GM12878 (cell line): ENCODE measurements around the gene CDKN2B-AS1. TPM values are rescaled to one million over a fixed set of nuclear protein-coding genes. Genes with fewer than 3 reads are reported as not detected.

Experiments
- ATAC-seq: fragments of 200-7000 bp; cut with Tn5 transposase; 3 replicates; pipeline ENCODE4 v1.9.1; 2020; ENCODE audit warnings: mild to moderate bottlenecking, moderate library complexity
- BruUV-seq: library from RNA; stranded (reverse); fragments of 400-500 nt; replicated peaks from 2 replicates; lab custom pipeline; 2021; lab: Mats Ljungman, UMichigan
- CTCF ChIA-PET: fragments of 300-600 bp; sonication (Branson Sonifier 250); formaldehyde crosslinking; extraction: SDS; loops from one replicate; lab custom pipeline; 2021; ENCODE audit warnings: inconsistent platforms; lab: Yijun Ruan, JAX
- POLR2A ChIA-PET: fragments of 350-600 bp; formaldehyde crosslinking; extraction: SDS; loops from one replicate; lab custom pipeline; 2021; ENCODE audit warnings: inconsistent platforms; lab: Charles Lee
- RAD21 ChIA-PET: fragments of 300-600 bp; sonication (Branson Sonifier 250); formaldehyde crosslinking; loops from one replicate; lab custom pipeline; 2023; ENCODE audit warnings: antibody characterized with exemption; ENCODE audit not compliant: unreplicated experiment; lab: Charles Lee
- SMC1A ChIA-PET: fragments of 300-600 bp; sonication (Branson Sonifier 250); formaldehyde crosslinking; loops from one replicate; lab custom pipeline; 2023; ENCODE audit not compliant: unreplicated experiment, uncharacterized antibody; lab: Charles Lee
- DNase-seq: peaks from one replicate; pipeline ENCODE4 v3.0.0-alpha.2; 2011; ENCODE audit warnings: low read depth, low spot score
- FAIRE-seq: peaks from 3 replicates; lab custom pipeline; 2011; peaks lifted over from hg19 to GRCh38; lab: Jason Lieb, UNC
- H2AFZ ChIP-seq: 2 replicates; pipeline ENCODE4 v1.6.0; 2011; ENCODE audit warnings: low read depth, low read length, control low read depth; ENCODE audit not compliant: control insufficient read depth
- H3K27ac ChIP-seq: 2 replicates; pipeline ENCODE4 v1.5.1; 2011; ENCODE audit warnings: control low read depth; ENCODE audit not compliant: control insufficient read depth, insufficient read depth
- H3K27me3 ChIP-seq, 2 experiments: replicated peaks in 1 of 2; 2 replicates each; pipeline versions ENCODE4 v1.6.0 to v1.6.1; 2011; ENCODE audit warnings: low read length in 1 of 2; ENCODE audit not compliant: control insufficient read depth in 2 of 2, insufficient read depth in 2 of 2
- H3K36me3 ChIP-seq, 2 experiments: 2 replicates each; pipeline ENCODE4 v1.5.1; 2011; ENCODE audit warnings: low read length in 1 of 2; ENCODE audit not compliant: control insufficient read depth in 2 of 2, insufficient read depth in 2 of 2
- H3K4me1 ChIP-seq: 2 replicates; pipeline ENCODE4 v1.6.1; 2011; ENCODE audit warnings: mild to moderate bottlenecking, low read length, moderate library complexity, mixed read lengths; ENCODE audit not compliant: control insufficient read depth, insufficient read depth
- H3K4me2 ChIP-seq: 2 replicates; pipeline ENCODE4 v1.6.0; 2011; ENCODE audit warnings: control low read depth; ENCODE audit not compliant: control insufficient read depth, insufficient read depth
- H3K4me3 ChIP-seq: fragments of 200-600 bp; sonication (generic); 2 replicates; pipeline ENCODE4 v1.5.1; 2016
- H3K79me2 ChIP-seq: 2 replicates; pipeline ENCODE4 v1.6.0; 2011; ENCODE audit warnings: low read length; ENCODE audit not compliant: control insufficient read depth, insufficient read depth
- H3K9ac ChIP-seq: 2 replicates; pipeline ENCODE4 v1.8.0; 2011; ENCODE audit warnings: low read length, control low read depth, mixed read lengths; ENCODE audit not compliant: control insufficient read depth, insufficient read depth
- H3K9me3 ChIP-seq: replicated peaks from 3 replicates; pipeline ENCODE4 v1.5.1; 2011; ENCODE audit warnings: mild to moderate bottlenecking, low read length; ENCODE audit not compliant: control insufficient read depth, insufficient read depth
- H4K20me1 ChIP-seq: 2 replicates; pipeline ENCODE4 v1.6.0; 2011; ENCODE audit not compliant: control insufficient read depth, insufficient read depth
- BHLHE40 ChIP-seq, 2 experiments: fragments of 450-650 bp in 1 of 2; IDR thresholded peaks; 2 replicates each; pipeline ENCODE4 v1.6.1; 2011 to 2017; ENCODE audit warnings: low read depth in 2 of 2, borderline replicate concordance in 1 of 2, improper control_type of control experiment in 1 of 2, low read length in 1 of 2, mild to moderate bottlenecking in 1 of 2
- CHD4 ChIP-seq: fragments of 200-600 bp; sonication (generic); IDR thresholded peaks from 2 replicates; pipeline ENCODE4 v1.6.1; 2016; ENCODE audit warnings: mild to moderate bottlenecking
- IKZF1 ChIP-seq: fragments of 450-650 bp; conservative IDR thresholded peaks from 2 replicates; pipeline ENCODE4 v1.6.1; 2017; ENCODE audit warnings: antibody characterized with exemption, mild to moderate bottlenecking
- TCF12 ChIP-seq: IDR thresholded peaks from 2 replicates; pipeline ENCODE4 v1.6.1; 2011; ENCODE audit warnings: low read depth, mild to moderate bottlenecking, low read length
- ZNF274 ChIP-seq: IDR thresholded peaks from one replicate; pipeline ENCODE4 v1.8.0; 2011; ENCODE audit not compliant: insufficient read length, insufficient read depth
- ZNF384 ChIP-seq: IDR thresholded peaks from 2 replicates; pipeline ENCODE4 v1.6.1; 2012; ENCODE audit warnings: low read depth, mild to moderate bottlenecking, low read length, improper control_type of control experiment, borderline replicate concordance
- ZZZ3 ChIP-seq: IDR thresholded peaks from 2 replicates; pipeline ENCODE4 v1.6.1; 2011; ENCODE audit warnings: low read depth; ENCODE audit not compliant: control insufficient read depth, insufficient read length
- WGBS: methylation state at CpG from one replicate; pipeline ENCODE4 v1.1.6; 2016; ENCODE audit warnings: low lambda C conversion rate; ENCODE audit not compliant: insufficient replicate concordance, insufficient coverage; ENCODE audit errors: missing lambda C conversion rate; 5-methylcytosine and 5-hydroxymethylcytosine counted together
- in situ Hi-C: fragments of 300-500 bp; cut with MboI; formaldehyde crosslinking; loops from 9 replicates; pipeline ENCODE4 v1.14.3; 2018; ENCODE audit warnings: mixed read lengths
- intact Hi-C: fragments of 100-400 bp; cut with micrococcal nuclease; formaldehyde crosslinking; loops from one replicate; pipeline ENCODE4 v1.14.2; 2022; ENCODE audit not compliant: unreplicated experiment
- polyA plus RNA-seq, 11 experiments: library from polyadenylated mRNA; depleted of rRNA in 4 of 11; unstranded in 6 of 11; stranded (reverse) in 5 of 11; fragments of >200 nt; fragmentation: Nextera tagmentation in 4 of 11; fragmentation: Illumina TruSeq in 1 of 11; extraction: Ambion mirVana in 4 of 11; extraction: Trizol in 1 of 11; gene quantifications; 1 replicate in 1 of 11; 2 replicates in 10 of 11; pipeline versions ENCODE4 v1.2.1 to v1.2.3, GENCODE V29; 2011 to 2016; ENCODE audit warnings: inconsistent platforms in 2 of 11, missing spikeins in 2 of 11, low read depth in 1 of 11
- total RNA-seq, 4 experiments: library from RNA; depleted of rRNA in 3 of 4; stranded (reverse); fragments of >200 nt in 3 of 4; fragmentation: Illumina TruSeq in 1 of 4; extraction: Trizol in 1 of 4; gene quantifications; 2 replicates each; pipeline versions ENCODE4 v1.2.1 to v1.2.3, GENCODE V29; 2013 to 2021
- TF ChIP-seq, protein P1 (sequence below): fragments of 450-650 bp; IDR thresholded peaks from 2 replicates; pipeline ENCODE4 v1.6.1; 2016; ENCODE audit warnings: mild to moderate bottlenecking
- TF ChIP-seq, protein P2 (sequence below): fragments of 450-650 bp; IDR thresholded peaks from 2 replicates; pipeline ENCODE4 v1.6.1; 2017; ENCODE audit warnings: mild to moderate bottlenecking, moderate library complexity
- TF ChIP-seq, protein P3 (sequence below): fragments of 450-650 bp; IDR thresholded peaks from 2 replicates; pipeline ENCODE4 v1.6.1; 2017; ENCODE audit warnings: mild to moderate bottlenecking, moderate library complexity
- TF ChIP-seq, protein P4 (sequence below): fragments of 450-650 bp; formaldehyde crosslinking; IDR thresholded peaks from 2 replicates; pipeline ENCODE4 v1.4.0; 2022; ENCODE audit warnings: mild to moderate bottlenecking, moderate library complexity

Gene CDKN2B-AS1
- total and polyA plus RNA-seq, 10 of the 15 experiments (the other 5 are each of a cell fraction or from before 2014, with no cell fraction given) = 0.22 to 2.2 (median 1.0) TPM; not detected in 1

DNA sequence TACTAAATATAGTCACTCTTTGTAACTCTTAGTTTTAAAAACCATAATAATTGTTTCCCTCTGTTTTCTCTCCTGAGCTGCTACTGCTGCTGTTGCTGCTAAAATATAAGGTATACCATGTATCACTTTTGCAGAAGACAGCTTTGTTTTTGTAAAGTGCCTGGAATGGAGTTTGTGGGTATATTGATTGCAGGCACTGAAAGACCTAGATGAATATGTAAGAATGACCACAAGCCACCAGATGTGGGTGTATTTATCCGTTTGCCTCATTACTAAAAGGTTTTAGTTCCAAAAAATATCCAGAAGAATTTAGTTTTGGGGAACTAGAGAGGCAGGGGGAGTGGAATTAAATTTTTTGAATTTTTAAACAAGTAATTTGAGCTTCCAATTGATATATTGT lies 165.6 kb downstream of the CDKN2B-AS1 start:
- Histone ChIP-seq H3K27ac (no peak overlapping the region), H3K27me3 (no peaks in the 10 kb centered on the region), H3K36me3 (no peaks in the 10 kb centered on the region), H4K20me1 (no peaks in the 10 kb centered on the region), H3K4me2 (no peak overlapping the region), H3K4me1 (no peaks in the 10 kb centered on the region), H3K9me3 (no peaks in the 10 kb centered on the region), H3K79me2 (no peaks in the 10 kb centered on the region), H3K9ac (no peak overlapping the region), H3K4me3 (no peak overlapping the region), H2AFZ (no peak overlapping the region)
- ATAC-seq = no peak
- RAD21 ChIA-PET = no interaction called here
- POLR2A ChIA-PET = no interaction called here
- no peak for FAIRE-seq
- WGBS = 13% methylated on average over 1 of the region's 1 CpG
- intact Hi-C loops (no loop called here), in situ Hi-C loops (no loop called here)
- no TSS peak for BruUV-seq
- SMC1A ChIA-PET = interaction anchor here (1.0 kb wide), 1 partner anchor 10 kb away, joined by 3 read pairs; no protein-coding TSS in a partner anchor
- no peak for DNase-seq
- CTCF ChIA-PET = interaction anchor here (0.7 to 0.9 kb wide), 2 partner anchors 12 to 19 kb away, joined by 3 read pairs; no protein-coding TSS in a partner anchor
- TF ChIP-seq TCF12 (no peak), BHLHE40 (IDR thresholded peaks at IDR 0.05; ENCODE audit: borderline replicate concordance in 1 of 2, low read depth in 2 of 2, low read length in 1 of 2) (no peak), ZZZ3 (no peak), CHD4 (no peak), IKZF1 (no peak), ZNF384 (no peak), ZNF274 (no peak)
- TF ChIP-seq, protein P1, sequence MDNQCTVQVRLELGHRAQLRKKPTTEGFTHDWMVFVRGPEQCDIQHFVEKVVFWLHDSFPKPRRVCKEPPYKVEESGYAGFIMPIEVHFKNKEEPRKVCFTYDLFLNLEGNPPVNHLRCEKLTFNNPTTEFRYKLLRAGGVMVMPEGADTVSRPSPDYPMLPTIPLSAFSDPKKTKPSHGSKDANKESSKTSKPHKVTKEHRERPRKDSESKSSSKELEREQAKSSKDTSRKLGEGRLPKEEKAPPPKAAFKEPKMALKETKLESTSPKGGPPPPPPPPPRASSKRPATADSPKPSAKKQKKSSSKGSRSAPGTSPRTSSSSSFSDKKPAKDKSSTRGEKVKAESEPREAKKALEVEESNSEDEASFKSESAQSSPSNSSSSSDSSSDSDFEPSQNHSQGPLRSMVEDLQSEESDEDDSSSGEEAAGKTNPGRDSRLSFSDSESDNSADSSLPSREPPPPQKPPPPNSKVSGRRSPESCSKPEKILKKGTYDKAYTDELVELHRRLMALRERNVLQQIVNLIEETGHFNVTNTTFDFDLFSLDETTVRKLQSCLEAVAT = no peak
- TF ChIP-seq, protein P2, sequence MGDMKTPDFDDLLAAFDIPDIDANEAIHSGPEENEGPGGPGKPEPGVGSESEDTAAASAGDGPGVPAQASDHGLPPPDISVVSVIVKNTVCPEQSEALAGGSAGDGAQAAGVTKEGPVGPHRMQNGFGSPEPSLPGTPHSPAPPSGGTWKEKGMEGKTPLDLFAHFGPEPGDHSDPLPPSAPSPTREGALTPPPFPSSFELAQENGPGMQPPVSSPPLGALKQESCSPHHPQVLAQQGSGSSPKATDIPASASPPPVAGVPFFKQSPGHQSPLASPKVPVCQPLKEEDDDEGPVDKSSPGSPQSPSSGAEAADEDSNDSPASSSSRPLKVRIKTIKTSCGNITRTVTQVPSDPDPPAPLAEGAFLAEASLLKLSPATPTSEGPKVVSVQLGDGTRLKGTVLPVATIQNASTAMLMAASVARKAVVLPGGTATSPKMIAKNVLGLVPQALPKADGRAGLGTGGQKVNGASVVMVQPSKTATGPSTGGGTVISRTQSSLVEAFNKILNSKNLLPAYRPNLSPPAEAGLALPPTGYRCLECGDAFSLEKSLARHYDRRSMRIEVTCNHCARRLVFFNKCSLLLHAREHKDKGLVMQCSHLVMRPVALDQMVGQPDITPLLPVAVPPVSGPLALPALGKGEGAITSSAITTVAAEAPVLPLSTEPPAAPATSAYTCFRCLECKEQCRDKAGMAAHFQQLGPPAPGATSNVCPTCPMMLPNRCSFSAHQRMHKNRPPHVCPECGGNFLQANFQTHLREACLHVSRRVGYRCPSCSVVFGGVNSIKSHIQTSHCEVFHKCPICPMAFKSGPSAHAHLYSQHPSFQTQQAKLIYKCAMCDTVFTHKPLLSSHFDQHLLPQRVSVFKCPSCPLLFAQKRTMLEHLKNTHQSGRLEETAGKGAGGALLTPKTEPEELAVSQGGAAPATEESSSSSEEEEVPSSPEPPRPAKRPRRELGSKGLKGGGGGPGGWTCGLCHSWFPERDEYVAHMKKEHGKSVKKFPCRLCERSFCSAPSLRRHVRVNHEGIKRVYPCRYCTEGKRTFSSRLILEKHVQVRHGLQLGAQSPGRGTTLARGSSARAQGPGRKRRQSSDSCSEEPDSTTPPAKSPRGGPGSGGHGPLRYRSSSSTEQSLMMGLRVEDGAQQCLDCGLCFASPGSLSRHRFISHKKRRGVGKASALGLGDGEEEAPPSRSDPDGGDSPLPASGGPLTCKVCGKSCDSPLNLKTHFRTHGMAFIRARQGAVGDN = no peak
- TF ChIP-seq, protein P3, sequence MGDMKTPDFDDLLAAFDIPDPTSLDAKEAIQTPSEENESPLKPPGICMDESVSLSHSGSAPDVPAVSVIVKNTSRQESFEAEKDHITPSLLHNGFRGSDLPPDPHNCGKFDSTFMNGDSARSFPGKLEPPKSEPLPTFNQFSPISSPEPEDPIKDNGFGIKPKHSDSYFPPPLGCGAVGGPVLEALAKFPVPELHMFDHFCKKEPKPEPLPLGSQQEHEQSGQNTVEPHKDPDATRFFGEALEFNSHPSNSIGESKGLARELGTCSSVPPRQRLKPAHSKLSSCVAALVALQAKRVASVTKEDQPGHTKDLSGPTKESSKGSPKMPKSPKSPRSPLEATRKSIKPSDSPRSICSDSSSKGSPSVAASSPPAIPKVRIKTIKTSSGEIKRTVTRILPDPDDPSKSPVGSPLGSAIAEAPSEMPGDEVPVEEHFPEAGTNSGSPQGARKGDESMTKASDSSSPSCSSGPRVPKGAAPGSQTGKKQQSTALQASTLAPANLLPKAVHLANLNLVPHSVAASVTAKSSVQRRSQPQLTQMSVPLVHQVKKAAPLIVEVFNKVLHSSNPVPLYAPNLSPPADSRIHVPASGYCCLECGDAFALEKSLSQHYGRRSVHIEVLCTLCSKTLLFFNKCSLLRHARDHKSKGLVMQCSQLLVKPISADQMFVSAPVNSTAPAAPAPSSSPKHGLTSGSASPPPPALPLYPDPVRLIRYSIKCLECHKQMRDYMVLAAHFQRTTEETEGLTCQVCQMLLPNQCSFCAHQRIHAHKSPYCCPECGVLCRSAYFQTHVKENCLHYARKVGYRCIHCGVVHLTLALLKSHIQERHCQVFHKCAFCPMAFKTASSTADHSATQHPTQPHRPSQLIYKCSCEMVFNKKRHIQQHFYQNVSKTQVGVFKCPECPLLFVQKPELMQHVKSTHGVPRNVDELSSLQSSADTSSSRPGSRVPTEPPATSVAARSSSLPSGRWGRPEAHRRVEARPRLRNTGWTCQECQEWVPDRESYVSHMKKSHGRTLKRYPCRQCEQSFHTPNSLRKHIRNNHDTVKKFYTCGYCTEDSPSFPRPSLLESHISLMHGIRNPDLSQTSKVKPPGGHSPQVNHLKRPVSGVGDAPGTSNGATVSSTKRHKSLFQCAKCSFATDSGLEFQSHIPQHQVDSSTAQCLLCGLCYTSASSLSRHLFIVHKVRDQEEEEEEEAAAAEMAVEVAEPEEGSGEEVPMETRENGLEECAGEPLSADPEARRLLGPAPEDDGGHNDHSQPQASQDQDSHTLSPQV = no peak
- TF ChIP-seq, protein P4, sequence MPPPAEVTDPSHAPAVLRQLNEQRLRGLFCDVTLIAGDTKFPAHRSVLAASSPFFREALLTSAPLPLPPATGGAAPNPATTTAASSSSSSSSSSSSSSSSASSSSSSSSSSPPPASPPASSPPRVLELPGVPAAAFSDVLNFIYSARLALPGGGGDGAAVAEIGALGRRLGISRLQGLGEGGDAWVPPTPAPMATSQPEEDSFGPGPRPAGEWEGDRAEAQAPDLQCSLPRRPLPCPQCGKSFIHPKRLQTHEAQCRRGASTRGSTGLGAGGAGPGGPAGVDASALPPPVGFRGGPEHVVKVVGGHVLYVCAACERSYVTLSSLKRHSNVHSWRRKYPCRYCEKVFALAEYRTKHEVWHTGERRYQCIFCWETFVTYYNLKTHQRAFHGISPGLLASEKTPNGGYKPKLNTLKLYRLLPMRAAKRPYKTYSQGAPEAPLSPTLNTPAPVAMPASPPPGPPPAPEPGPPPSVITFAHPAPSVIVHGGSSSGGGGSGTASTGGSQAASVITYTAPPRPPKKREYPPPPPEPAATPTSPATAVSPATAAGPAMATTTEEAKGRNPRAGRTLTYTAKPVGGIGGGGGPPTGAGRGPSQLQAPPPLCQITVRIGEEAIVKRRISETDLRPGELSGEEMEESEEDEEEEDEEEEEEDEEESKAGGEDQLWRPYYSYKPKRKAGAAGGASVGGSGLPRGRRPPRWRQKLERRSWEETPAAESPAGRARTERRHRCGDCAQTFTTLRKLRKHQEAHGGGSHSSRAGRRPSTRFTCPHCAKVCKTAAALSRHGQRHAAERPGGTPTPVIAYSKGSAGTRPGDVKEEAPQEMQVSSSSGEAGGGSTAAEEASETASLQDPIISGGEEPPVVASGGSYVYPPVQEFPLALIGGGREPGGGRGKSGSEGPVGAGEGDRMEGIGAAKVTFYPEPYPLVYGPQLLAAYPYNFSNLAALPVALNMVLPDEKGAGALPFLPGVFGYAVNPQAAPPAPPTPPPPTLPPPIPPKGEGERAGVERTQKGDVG (CRISPR knock-in tag) = no peak
